HG02938 (cell line): ENCODE measurements around the gene UGT2A2.

Source experiments
- ATAC-seq: cut with Tn5 transposase; IDR thresholded peaks from one replicate; pipeline ENCODE4 v1.9.1; 2021; ENCODE audit warnings: mild to moderate bottlenecking, moderate library complexity; ENCODE audit not compliant: unreplicated experiment

UGT2A2 gene

DNA sequence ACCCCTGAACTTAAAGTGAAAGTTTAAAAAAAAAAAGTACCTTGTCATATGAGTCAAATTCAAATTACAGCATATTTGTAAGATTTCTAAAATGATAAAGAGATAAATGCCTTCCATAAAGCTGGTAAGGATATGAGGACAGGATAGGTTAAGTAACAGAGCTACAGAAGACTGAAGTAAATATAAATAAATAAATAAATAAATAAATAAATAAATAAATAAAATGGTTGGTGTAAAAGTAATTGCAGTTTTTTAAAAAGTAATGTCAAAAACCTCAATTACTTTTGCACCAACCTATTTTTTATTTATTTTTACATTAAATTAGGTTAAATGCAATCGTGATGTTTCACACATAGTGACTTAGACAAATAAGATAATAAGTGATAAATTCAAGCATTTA is 62.2 kb downstream of the UGT2A2 start:
- ATAC-seq: no peak

DNA sequence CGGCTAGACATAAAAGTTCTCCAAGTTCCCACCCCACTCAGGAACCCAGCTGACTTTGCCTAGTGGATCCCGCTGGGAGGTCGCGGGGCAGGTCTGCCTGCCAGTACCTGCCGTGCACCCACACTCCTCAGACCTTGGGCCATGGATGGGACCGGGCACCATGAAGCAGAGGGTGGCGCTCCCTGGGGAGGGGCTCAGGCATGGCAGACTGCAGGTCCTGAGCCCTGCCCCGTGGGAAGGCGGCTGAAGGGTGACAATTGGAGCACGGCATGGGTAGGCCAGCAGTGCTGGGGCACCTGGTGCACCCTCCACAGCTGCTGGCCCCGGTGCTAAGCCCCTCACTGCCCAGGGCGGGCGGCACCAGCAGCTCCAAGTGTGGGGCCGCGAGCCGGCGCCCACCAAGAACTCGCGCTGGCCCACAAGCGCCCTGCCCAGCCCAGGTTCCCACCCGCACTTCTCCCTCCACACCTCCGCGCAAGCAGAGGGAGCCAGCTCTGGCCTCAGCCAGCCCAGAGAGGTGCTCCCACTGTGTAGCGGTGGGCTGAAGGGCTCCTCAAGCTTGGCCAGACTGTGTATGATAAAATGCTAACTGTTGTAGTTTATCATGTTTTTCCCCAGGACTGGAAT is 63.1 kb downstream of the UGT2A2 start:
- no peak for ATAC-seq

DNA sequence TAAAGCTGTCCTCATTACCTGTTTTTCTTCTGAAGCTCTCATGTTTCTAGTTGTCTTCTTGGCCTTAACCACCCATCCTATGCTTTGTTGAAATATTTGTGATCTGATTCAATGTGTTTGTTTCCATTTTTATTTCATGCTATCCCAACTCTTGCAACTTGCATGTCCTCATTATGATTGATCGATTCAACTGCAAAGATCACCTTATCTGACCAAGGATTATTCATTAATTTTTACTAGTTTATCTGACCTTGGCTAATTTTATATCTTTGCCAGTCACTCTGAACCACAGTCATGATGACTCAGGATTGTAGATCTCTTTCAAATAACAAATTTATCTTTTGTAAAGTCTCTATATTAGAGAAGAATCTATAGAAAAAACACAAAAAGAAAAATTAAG is 70.7 kb downstream of the UGT2A2 start:
- no peak for ATAC-seq

DNA sequence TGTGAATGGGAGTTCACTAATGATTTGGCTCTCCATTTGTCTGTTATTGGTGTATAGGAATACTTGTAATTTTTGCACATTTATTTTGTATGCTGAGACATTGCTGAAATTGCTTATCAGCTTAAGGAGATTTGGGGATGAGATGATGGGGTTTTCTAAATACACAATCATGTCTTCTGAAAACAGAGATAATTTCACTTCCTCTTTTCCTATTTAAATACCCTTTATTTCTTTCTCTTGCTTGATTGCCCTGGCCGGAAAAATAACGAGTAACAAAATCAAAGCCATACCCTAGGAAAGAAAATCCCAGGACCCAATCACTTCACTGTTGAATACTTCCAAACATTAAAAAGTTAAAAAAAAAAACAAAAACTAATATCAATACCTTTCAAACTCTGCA is 76.0 kb downstream of the UGT2A2 start:
- ATAC-seq: no peak

DNA sequence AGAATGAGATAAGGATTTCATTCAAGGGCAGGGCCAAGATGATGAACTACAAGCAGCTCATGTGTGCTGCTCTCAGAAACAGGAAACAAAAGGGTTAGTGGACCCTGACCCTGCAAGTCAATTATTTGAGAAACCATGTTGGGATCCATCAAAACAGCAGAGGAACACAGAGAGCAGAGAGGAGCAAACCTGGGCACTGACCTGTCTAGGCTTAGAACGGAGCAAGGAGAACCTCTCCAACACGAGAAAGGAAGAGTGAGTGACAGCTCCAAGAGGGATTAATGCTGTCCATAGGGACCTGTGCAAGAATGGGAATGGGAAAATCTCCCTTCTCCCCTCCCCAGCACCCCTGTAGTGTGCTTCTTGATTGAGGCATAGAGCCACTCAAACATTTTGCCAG is 89.8 kb downstream of the UGT2A2 start:
- no peak for ATAC-seq

DNA sequence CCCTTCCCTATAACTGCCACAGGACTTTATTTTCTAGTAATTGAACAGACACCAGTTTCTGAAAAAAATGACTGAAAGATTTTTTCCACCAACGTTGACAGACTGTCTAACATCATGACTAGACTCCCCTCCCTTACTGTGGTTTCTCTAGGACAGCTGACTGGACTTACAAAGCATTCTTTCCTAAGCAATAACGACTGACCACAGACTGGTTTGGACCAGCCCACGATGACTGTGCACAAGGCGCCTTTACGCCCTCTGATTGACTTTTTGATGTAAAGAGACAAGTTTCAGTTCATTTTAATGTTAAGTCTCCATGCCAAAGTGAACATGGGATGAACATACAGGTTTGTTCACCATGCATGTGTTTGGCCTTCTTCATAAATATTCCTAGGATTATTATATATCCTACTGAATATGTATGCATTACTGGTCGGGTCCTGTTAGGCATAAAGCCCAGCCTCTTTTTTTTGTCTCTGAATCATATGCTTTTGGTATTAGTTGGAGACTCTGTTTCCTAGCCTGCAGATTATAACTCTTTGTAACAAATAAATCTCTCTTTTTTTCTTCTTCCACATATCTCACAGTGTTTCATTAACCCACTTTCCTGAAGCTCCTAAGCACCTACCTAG is 93.2 kb downstream of the UGT2A2 start:
- ATAC-seq: no peak
